Parathyroid adenoma (tissue), 2 donors: ENCODE results near the gene LIMS2.

Experiments
- H2AFZ ChIP-seq: fragments of 300-600 bp; sonication (generic); one replicate; pipeline ENCODE4 v1.7.0; 2017; ENCODE audit warnings: antibody characterized with exemption, mild to moderate bottlenecking
- H3K27ac ChIP-seq: fragments of 300-600 bp; sonication (generic); one replicate; pipeline ENCODE4 v1.7.0; 2017
- H3K27me3 ChIP-seq: fragments of 300-600 bp; sonication (generic); one replicate; pipeline ENCODE4 v1.7.0; 2017; ENCODE audit warnings: low read length; ENCODE audit not compliant: control insufficient read depth, insufficient read depth
- H3K36me3 ChIP-seq: fragments of 300-600 bp; sonication (generic); one replicate; pipeline ENCODE4 v1.7.0; 2017; ENCODE audit warnings: low read length; ENCODE audit not compliant: control insufficient read depth, insufficient read depth
- H3K4me1 ChIP-seq: fragments of 300-600 bp; sonication (generic); one replicate; pipeline ENCODE4 v1.7.0; 2017; ENCODE audit warnings: control low read depth
- H3K4me2 ChIP-seq: fragments of 300-600 bp; sonication (generic); one replicate; pipeline ENCODE4 v1.7.0; 2017; ENCODE audit warnings: low read length
- H3K4me3 ChIP-seq: fragments of 300-600 bp; sonication (generic); one replicate; pipeline ENCODE4 v1.7.0; 2017; ENCODE audit warnings: low read depth, low read length
- H3K79me2 ChIP-seq: fragments of 300-600 bp; sonication (generic); one replicate; pipeline ENCODE4 v1.7.0; 2017; ENCODE audit warnings: control low read depth
- H3K9ac ChIP-seq: fragments of 300-600 bp; sonication (generic); one replicate; pipeline ENCODE4 v1.7.0; 2017; ENCODE audit warnings: mild to moderate bottlenecking
- H3K9me3 ChIP-seq: fragments of 300-600 bp; sonication (generic); one replicate; pipeline ENCODE4 v1.7.0; 2017; ENCODE audit warnings: low read length; ENCODE audit not compliant: control insufficient read depth
- TF ChIP-seq, protein P1 (sequence below): fragments of 300-600 bp; sonication (generic); IDR thresholded peaks from one replicate; pipeline ENCODE4 v1.7.0; 2017; ENCODE audit warnings: antibody characterized with exemption, mild to moderate bottlenecking
- donor health status: primary hyperparathyroidism.

Gene LIMS2

DNA sequence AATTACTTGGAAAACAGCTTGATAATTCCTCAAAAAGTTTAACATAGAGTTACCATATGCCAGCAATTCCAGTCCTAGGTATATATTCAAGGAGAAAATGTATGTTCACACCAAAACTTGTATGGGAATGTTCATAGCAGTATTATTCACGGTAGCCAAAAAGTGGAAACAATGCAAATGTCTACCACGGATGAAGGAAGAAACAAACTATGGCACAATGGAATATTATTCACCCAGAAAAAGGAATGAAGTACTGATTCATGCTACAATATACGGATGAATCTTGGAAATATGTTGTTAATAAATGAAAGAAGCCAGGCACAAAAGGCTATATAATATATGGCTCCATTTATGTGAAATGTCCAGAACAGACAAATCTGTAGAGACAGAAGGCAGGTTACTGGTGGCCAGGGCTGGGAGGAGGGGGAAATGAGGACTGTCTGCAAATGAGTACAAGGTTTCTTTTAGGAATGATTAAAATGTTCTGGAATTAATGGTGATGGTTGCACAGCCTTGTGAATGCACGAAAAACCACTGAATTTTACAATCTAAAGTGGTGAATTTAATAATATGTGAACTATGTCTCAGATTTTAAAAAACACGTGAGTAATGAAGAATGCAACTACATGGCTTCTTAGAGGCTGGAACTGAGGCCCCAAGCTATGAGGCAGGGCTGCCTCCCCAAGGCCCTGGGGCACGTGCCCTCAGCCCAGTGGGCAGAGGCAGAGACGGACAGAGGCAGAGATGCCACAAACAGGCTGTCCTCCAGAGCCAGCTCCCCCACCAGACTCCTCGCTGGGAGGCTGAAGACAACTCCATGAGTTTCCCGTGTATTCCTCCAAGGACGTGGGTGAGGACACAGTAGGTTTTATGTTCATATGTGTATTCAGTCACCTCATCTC is 5.0 kb downstream of the LIMS2 start:
- no peaks in the 10 kb centered on the region for H3K9me3 ChIP-seq
- H3K4me2 ChIP-seq, result no peak overlapping the region
- H3K9ac ChIP-seq, result no peak overlapping the region
- no peaks in the 10 kb centered on the region for H3K36me3 ChIP-seq
- H3K27me3 ChIP-seq, result no peaks in the 10 kb centered on the region
- no peak overlapping the region for H3K27ac ChIP-seq
- no peak overlapping the region for H2AFZ ChIP-seq
- no peaks in the 10 kb centered on the region for H3K79me2 ChIP-seq
- no peaks in the 10 kb centered on the region for H3K4me1 ChIP-seq
- H3K4me3 ChIP-seq, result no peak overlapping the region
- TF ChIP-seq, protein P1, sequence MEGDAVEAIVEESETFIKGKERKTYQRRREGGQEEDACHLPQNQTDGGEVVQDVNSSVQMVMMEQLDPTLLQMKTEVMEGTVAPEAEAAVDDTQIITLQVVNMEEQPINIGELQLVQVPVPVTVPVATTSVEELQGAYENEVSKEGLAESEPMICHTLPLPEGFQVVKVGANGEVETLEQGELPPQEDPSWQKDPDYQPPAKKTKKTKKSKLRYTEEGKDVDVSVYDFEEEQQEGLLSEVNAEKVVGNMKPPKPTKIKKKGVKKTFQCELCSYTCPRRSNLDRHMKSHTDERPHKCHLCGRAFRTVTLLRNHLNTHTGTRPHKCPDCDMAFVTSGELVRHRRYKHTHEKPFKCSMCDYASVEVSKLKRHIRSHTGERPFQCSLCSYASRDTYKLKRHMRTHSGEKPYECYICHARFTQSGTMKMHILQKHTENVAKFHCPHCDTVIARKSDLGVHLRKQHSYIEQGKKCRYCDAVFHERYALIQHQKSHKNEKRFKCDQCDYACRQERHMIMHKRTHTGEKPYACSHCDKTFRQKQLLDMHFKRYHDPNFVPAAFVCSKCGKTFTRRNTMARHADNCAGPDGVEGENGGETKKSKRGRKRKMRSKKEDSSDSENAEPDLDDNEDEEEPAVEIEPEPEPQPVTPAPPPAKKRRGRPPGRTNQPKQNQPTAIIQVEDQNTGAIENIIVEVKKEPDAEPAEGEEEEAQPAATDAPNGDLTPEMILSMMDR, result no peak

DNA sequence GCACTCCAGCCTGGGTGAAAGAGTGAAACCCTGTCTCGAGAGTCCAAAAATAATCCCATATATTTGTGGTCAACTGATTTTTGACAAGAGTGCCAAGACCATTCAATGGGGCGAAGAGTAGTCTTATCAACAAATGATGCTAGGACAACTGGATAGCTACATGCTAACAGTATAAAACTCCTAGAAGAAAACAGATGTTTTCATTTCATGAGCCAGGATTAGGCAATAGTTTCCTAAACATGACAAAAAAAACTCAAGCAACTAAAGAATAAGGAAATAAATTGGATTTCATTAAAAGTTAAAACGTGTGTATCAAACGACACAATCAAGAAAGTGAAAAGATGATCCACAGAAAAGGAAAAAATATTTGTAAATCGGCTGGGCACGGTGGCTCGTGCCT is 6.3 kb downstream of the LIMS2 start:
- no peak overlapping the region for H3K4me2 ChIP-seq
- no peak overlapping the region for H3K4me3 ChIP-seq
- H3K36me3 ChIP-seq, result no peaks in the 10 kb centered on the region
- H3K9ac ChIP-seq, result no peak overlapping the region
- H3K9me3 ChIP-seq, result no peaks in the 10 kb centered on the region
- H2AFZ ChIP-seq, result no peak overlapping the region
- H3K27ac ChIP-seq, result no peak overlapping the region
- TF ChIP-seq, protein P1, result no peak
- no peaks in the 10 kb centered on the region for H3K4me1 ChIP-seq
- H3K27me3 ChIP-seq, result no peaks in the 10 kb centered on the region
- no peaks in the 10 kb centered on the region for H3K79me2 ChIP-seq

DNA sequence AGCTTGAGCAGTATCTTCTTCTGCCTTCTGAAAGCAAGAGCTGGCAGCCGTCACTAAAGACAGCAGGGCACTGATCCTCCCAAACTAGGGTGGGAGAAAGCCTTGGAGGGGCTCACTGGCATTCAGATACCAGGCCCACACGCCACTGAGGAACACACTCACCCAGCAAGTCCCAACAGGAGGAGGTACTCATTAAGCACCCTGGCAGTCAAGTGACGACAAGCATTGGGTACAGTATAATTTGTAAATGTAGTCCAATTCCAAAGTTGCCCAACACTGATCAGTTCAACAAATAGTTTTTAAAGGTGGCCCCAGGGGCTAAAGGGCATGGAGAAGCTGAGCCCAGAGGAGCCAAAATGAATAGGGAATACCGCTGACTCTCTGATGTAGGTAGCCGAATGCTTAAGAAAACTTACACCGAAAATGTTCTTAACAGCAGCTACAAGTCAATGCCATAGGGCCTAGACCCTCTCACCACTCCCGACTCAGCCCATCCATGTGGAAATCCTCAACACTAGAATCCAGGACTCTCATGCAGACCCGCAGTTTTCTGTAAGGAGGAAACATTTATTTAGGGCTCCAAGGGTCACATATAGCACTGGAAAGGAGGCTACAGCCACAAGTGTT is 9.9 kb downstream of the LIMS2 start:
- no peak overlapping the region for H3K4me2 ChIP-seq
- no peaks in the 10 kb centered on the region for H3K9me3 ChIP-seq
- TF ChIP-seq, protein P1, result no peak
- H3K27ac ChIP-seq, result peak overlapping the region; percentile 8
- no peak overlapping the region for H3K4me3 ChIP-seq
- H3K36me3 ChIP-seq, result no peaks in the 10 kb centered on the region
- H3K27me3 ChIP-seq, result no peaks in the 10 kb centered on the region
- no peak overlapping the region for H3K9ac ChIP-seq
- H3K79me2 ChIP-seq, result no peaks in the 10 kb centered on the region
- H2AFZ ChIP-seq, result no peak overlapping the region
- no peaks in the 10 kb centered on the region for H3K4me1 ChIP-seq

DNA sequence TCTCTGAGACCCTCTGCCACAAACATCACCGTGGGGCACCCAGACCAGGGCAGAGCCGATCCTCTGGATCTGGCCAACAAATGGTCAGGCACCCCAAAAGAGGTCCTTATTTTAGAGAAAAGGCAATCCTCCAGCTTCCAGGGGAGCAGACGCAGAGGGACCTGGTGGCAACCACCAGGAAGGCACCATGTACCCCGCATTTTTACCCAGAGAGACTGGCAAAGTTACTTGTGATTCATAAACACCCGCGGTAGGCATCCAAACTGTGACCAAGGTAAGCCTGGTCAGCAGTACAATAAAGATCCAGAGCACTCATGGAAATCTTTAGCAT is 10.5 kb downstream of the LIMS2 start:
- no peaks in the 10 kb centered on the region for H3K4me1 ChIP-seq
- no peak overlapping the region for H3K4me3 ChIP-seq
- H3K27me3 ChIP-seq, result no peaks in the 10 kb centered on the region
- no peak overlapping the region for H3K4me2 ChIP-seq
- no peaks in the 10 kb centered on the region for H3K79me2 ChIP-seq
- H3K27ac ChIP-seq, result peak overlapping the region; percentile 8
- H2AFZ ChIP-seq, result no peak overlapping the region
- no peak overlapping the region for H3K9ac ChIP-seq
- H3K9me3 ChIP-seq, result no peaks in the 10 kb centered on the region
- no peaks in the 10 kb centered on the region for H3K36me3 ChIP-seq
- TF ChIP-seq, protein P1, result no peak
